IMR-90 (cell line): ENCODE results near the gene CENPT. TPM values are rescaled to one million over a fixed set of nuclear protein-coding genes. Genes with fewer than 3 reads are reported as not detected.

Source experiments
- ATAC-seq: fragments of 200-7000 bp; cut with Tn5 transposase; 2 replicates; pipeline ENCODE4 v1.9.1; 2020; ENCODE audit warnings: low read depth, mild to moderate bottlenecking, moderate library complexity
- BruUV-seq: library from RNA; stranded (reverse); fragments of 400-500 nt; replicated peaks from 2 replicates; lab custom pipeline; 2021; lab: Mats Ljungman, UMichigan
- CTCF ChIA-PET: fragments of 300-600 bp; formaldehyde crosslinking; extraction: SDS; loops from one replicate; lab custom pipeline; 2021; ENCODE audit warnings: antibody characterized with exemption; lab: Yijun Ruan, JAX
- POLR2A ChIA-PET: fragments of 300-600 bp; sonication (Branson Sonifier 250); formaldehyde crosslinking; loops from one replicate; lab custom pipeline; 2022; ENCODE audit warnings: antibody characterized with exemption; ENCODE audit not compliant: unreplicated experiment; lab: Charles Lee
- DNase-seq: peaks from one replicate; pipeline ENCODE4 v3.0.0; 2013
- H2AFZ ChIP-seq: replicated peaks from 2 replicates; pipeline ENCODE3; 2013; ENCODE audit warnings: low read length, mild to moderate bottlenecking; ENCODE audit not compliant: poor library complexity
- H2AK5ac ChIP-seq: 2 replicates; pipeline ENCODE4 v1.6.1; 2013; ENCODE audit warnings: low read depth, low read length, inconsistent platforms
- H2AK9ac ChIP-seq: replicated peaks from 2 replicates; pipeline ENCODE3; 2013; ENCODE audit warnings: mild to moderate bottlenecking, low read depth, low read length, moderate library complexity; ENCODE audit not compliant: poor library complexity
- H2BK120ac ChIP-seq: 2 replicates; pipeline ENCODE4 v1.6.1; 2013; ENCODE audit warnings: low read depth, low read length, inconsistent platforms
- H2BK15ac ChIP-seq: 3 replicates; pipeline ENCODE4 v1.6.1; 2013; ENCODE audit warnings: low read depth, low read length, inconsistent platforms
- H2BK20ac ChIP-seq: 2 replicates; pipeline ENCODE4 v1.6.1; 2013; ENCODE audit warnings: low read depth, mild to moderate bottlenecking, inconsistent platforms, low read length, moderate library complexity
- H2BK5ac ChIP-seq: 2 replicates; pipeline ENCODE4 v1.6.1; 2013; ENCODE audit warnings: mild to moderate bottlenecking, low read depth, low read length, inconsistent platforms; ENCODE audit not compliant: poor library complexity, severe bottlenecking
- H3K14ac ChIP-seq: replicated peaks from 2 replicates; pipeline ENCODE4 v1.6.1; 2013; ENCODE audit warnings: low read depth, low read length, inconsistent platforms
- H3K18ac ChIP-seq: 2 replicates; pipeline ENCODE4 v1.6.1; 2013; ENCODE audit warnings: low read depth, low read length, control low read depth
- H3K23ac ChIP-seq: 2 replicates; pipeline ENCODE4 v1.6.1; 2013; ENCODE audit warnings: low read depth, low read length, inconsistent platforms
- H3K27ac ChIP-seq: 2 replicates; pipeline ENCODE4 v1.5.1; 2013; ENCODE audit warnings: mild to moderate bottlenecking, control low read depth, low read length; ENCODE audit not compliant: insufficient read depth
- H3K27me3 ChIP-seq: 2 replicates; pipeline ENCODE4 v1.6.1; 2013; ENCODE audit warnings: low read length; ENCODE audit not compliant: control insufficient read depth, insufficient read depth
- H3K36me3 ChIP-seq: 2 replicates; pipeline ENCODE4 v1.6.1; 2013; ENCODE audit warnings: low read length, mixed read lengths; ENCODE audit not compliant: control insufficient read depth, insufficient read depth
- H3K4ac ChIP-seq: 2 replicates; pipeline ENCODE4 v1.6.1; 2013; ENCODE audit warnings: low read depth, low read length, inconsistent platforms
- H3K4me1 ChIP-seq: 2 replicates; pipeline ENCODE4 v1.6.1; 2013; ENCODE audit warnings: low read length, mixed read lengths; ENCODE audit not compliant: control insufficient read depth, insufficient read depth
- H3K4me2 ChIP-seq: 2 replicates; pipeline ENCODE4 v1.6.1; 2013; ENCODE audit warnings: low read depth, mild to moderate bottlenecking, control low read depth, low read length, moderate library complexity
- H3K4me3 ChIP-seq: 2 replicates; pipeline ENCODE4 v1.5.1; 2013; ENCODE audit warnings: low read depth, mild to moderate bottlenecking, control low read depth, low read length, moderate library complexity; ENCODE audit not compliant: insufficient read depth
- H3K56ac ChIP-seq: 2 replicates; pipeline ENCODE4 v1.6.1; 2013; ENCODE audit warnings: low read length, inconsistent platforms; ENCODE audit not compliant: insufficient read depth; ENCODE audit errors: extremely low read depth
- H3K79me1 ChIP-seq, 2 experiments: 2 replicates each; pipeline ENCODE4 v1.6.1; 2013; ENCODE audit warnings: low read length in 2 of 2, inconsistent platforms in 1 of 2, low read depth in 1 of 2
- H3K9ac ChIP-seq: 2 replicates; pipeline ENCODE4 v1.6.1; 2013; ENCODE audit warnings: low read depth, low read length, control low read depth
- H3K9me1 ChIP-seq: 2 replicates; pipeline ENCODE4 v1.6.1; 2013; ENCODE audit warnings: low read length, inconsistent platforms; ENCODE audit not compliant: insufficient read depth
- H3K9me3 ChIP-seq: 2 replicates; pipeline ENCODE4 v1.6.1; 2013; ENCODE audit warnings: low read length; ENCODE audit not compliant: control insufficient read depth, insufficient read depth
- H4K20me1 ChIP-seq: 2 replicates; pipeline ENCODE4 v1.6.1; 2013; ENCODE audit warnings: low read length, inconsistent platforms; ENCODE audit not compliant: insufficient read depth
- H4K5ac ChIP-seq: 2 replicates; pipeline ENCODE4 v1.6.1; 2013; ENCODE audit warnings: mild to moderate bottlenecking, low read depth, low read length, control low read depth
- H4K8ac ChIP-seq, 2 experiments: 2 replicates each; pipeline ENCODE4 v1.6.1; 2013; ENCODE audit warnings: low read depth in 2 of 2, low read length in 2 of 2, control low read depth in 1 of 2, inconsistent platforms in 1 of 2
- H4K91ac ChIP-seq: 2 replicates; pipeline ENCODE4 v1.6.1; 2013; ENCODE audit warnings: low read depth, low read length, inconsistent platforms; ENCODE audit not compliant: insufficient read depth
- BHLHE40 ChIP-seq: fragments of 150-350 bp; IDR thresholded peaks from 2 replicates; pipeline ENCODE4 v1.6.1; 2016; ENCODE audit warnings: mild to moderate bottlenecking, low read depth, low read length
- CEBPB ChIP-seq: IDR thresholded peaks from 2 replicates; pipeline ENCODE4 v1.6.1; 2012; ENCODE audit warnings: low read depth, low read length, improper control_type of control experiment
- CHD1 ChIP-seq: IDR thresholded peaks from 2 replicates; pipeline ENCODE4 v1.6.1; 2012; ENCODE audit warnings: low read depth, low read length, improper control_type of control experiment
- CTCF ChIP-seq: conservative IDR thresholded peaks from 2 replicates; pipeline ENCODE4 v1.5.1; 2012; ENCODE audit warnings: mild to moderate bottlenecking, low read depth, low read length, improper control_type of control experiment
- ELK1 ChIP-seq: fragments of 150-350 bp; IDR thresholded peaks from 2 replicates; pipeline ENCODE4 v1.6.1; 2016; ENCODE audit warnings: low read depth, mild to moderate bottlenecking, low read length, moderate library complexity, borderline replicate concordance
- FOS ChIP-seq: fragments of 150-350 bp; IDR thresholded peaks from 2 replicates; pipeline ENCODE4 v1.6.1; 2016; ENCODE audit warnings: low read depth, low read length
- MAFK ChIP-seq: IDR thresholded peaks from 2 replicates; pipeline ENCODE4 v1.6.1; 2012; ENCODE audit warnings: low read depth, low read length, improper control_type of control experiment
- MAZ ChIP-seq: IDR thresholded peaks from 2 replicates; pipeline ENCODE4 v1.6.1; 2012; ENCODE audit warnings: low read depth, mild to moderate bottlenecking, low read length, improper control_type of control experiment, moderate library complexity, borderline replicate concordance
- MXI1 ChIP-seq: IDR thresholded peaks from 2 replicates; pipeline ENCODE4 v1.6.1; 2012; ENCODE audit warnings: low read depth, mild to moderate bottlenecking, low read length, moderate library complexity, borderline replicate concordance
- NFE2L2 ChIP-seq: fragments of 150-350 bp; IDR thresholded peaks from 2 replicates; pipeline ENCODE4 v1.6.1; 2016; ENCODE audit warnings: low read depth, mild to moderate bottlenecking, low read length
- POLR2A ChIP-seq: IDR thresholded peaks from 2 replicates; pipeline ENCODE4 v1.6.1; 2012; ENCODE audit warnings: mild to moderate bottlenecking, low read depth, low read length
- RAD21 ChIP-seq: IDR thresholded peaks from 2 replicates; pipeline ENCODE4 v1.6.1; 2012; ENCODE audit warnings: low read length, improper control_type of control experiment
- RCOR1 ChIP-seq: IDR thresholded peaks from 2 replicates; pipeline ENCODE4 v1.6.1; 2012; ENCODE audit warnings: mild to moderate bottlenecking, low read length, improper control_type of control experiment; ENCODE audit not compliant: insufficient replicate concordance
- RFX5 ChIP-seq: IDR thresholded peaks from 2 replicates; pipeline ENCODE4 v1.8.0; 2012; ENCODE audit warnings: low read depth, mild to moderate bottlenecking, low read length, moderate library complexity
- SMC3 ChIP-seq: fragments of 150-350 bp; IDR thresholded peaks from 2 replicates; pipeline ENCODE4 v1.6.1; 2016; ENCODE audit warnings: low read depth, mild to moderate bottlenecking, antibody characterized with exemption, low read length, moderate library complexity
- USF2 ChIP-seq: fragments of 150-350 bp; IDR thresholded peaks from 2 replicates; pipeline ENCODE4 v1.6.1; 2017; ENCODE audit warnings: mild to moderate bottlenecking, antibody characterized with exemption, low read length, low read depth
- WGBS, 2 experiments: methylation state at CpG; one replicate each; pipeline versions ENCODE4 v1.1.5 to v1.1.7; 2013; ENCODE audit warnings: missing lambda C conversion rate in 2 of 2; ENCODE audit not compliant: insufficient read length in 1 of 2; ENCODE audit errors: extremely low coverage in 2 of 2; 5-methylcytosine and 5-hydroxymethylcytosine counted together
- dilution Hi-C: fragments of 300-500 bp; cut with HindIII; formaldehyde crosslinking; loops from one replicate; pipeline ENCODE4 v1.14.3; 2018; ENCODE audit warnings: low sequenced_read_pairs; ENCODE audit not compliant: unreplicated experiment
- in situ Hi-C: fragments of 300-500 bp; cut with MboI; formaldehyde crosslinking; loops from 3 replicates; pipeline ENCODE4 v1.14.3; 2019; ENCODE audit warnings: low sequenced_read_pairs, inconsistent platforms, mixed read lengths
- intact Hi-C: fragments of 100-400 bp; cut with micrococcal nuclease; formaldehyde crosslinking; loops from 2 replicates; pipeline ENCODE4 v1.10.0; 2022
- polyA plus RNA-seq, 3 experiments: library from polyadenylated mRNA; depleted of rRNA; stranded (reverse); fragments of >200 nt; gene quantifications; 2 replicates each; pipeline ENCODE4 v1.2.3, GENCODE V29; 2012; ENCODE audit warnings: low replicate concordance in 1 of 3
- total RNA-seq: library from RNA; depleted of rRNA; stranded (reverse); fragments of >200 nt; gene quantifications from 2 replicates; pipeline ENCODE4 v1.2.3, GENCODE V29; 2012

The CENPT gene
- total and polyA plus RNA-seq, 2 of the 4 experiments (the other 2 are of a cell fraction): 33.3 to 83.1 TPM

DNA sequence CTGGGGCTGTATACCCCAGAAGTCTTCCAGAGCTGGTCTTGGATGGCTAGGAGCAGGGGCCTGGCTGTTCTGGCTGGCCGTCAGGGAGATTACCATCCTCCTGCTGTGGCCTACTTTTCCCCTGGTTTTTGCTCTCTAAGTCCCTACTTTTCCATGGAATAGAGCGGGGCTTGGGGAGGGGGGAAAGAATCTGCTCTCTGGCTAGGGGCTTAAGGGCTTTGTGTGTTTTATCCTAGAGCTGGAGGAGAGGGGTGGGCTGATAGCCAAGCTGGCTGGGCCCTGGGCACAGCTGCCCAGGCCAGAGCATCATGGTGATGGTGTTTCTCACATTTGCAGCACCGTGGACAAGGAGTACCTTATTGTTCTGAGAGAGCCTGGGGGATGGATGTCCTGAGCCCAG is 40.8 kb upstream of the CENPT start:
- Histone ChIP-seq H3K27me3 (no peaks in the 10 kb centered on the region), H3K36me3 (peaks cover 10% of the 10 kb centered on the region), H3K18ac (no peak overlapping the region), H3K9ac (no peak overlapping the region), H2BK5ac (no peak overlapping the region), H3K4me2 (no peak overlapping the region), H3K79me1 (peaks cover 0 to 6% of the 10 kb centered on the region in 2 experiments; a peak in 3 of 4 replicates), H3K23ac (no peak overlapping the region), H3K27ac (no peak overlapping the region), H2BK120ac (no peak overlapping the region), H2AK9ac (no peak overlapping the region), H3K9me3 (no peaks in the 10 kb centered on the region), H3K9me1 (no peaks in the 10 kb centered on the region), H4K5ac (no peak overlapping the region), H3K56ac (no peak overlapping the region), H4K91ac (no peak overlapping the region), H3K4ac (no peak overlapping the region), H2AK5ac (no peak overlapping the region), H3K4me3 (no peak overlapping the region), H3K14ac (no peak overlapping the region), H4K8ac (no peak overlapping the region), H2AFZ (no peak overlapping the region), H2BK15ac (no peak overlapping the region), H4K20me1 (peaks cover 19% of the 10 kb centered on the region), H2BK20ac (no peak overlapping the region), H3K4me1 (peaks cover 4% of the 10 kb centered on the region; the same call in 1 of the 2 replicates)
- no peak for TF ChIP-seq FOS
- TF ChIP-seq MAZ: no peak
- no peak for TF ChIP-seq NFE2L2
- no peak for TF ChIP-seq CEBPB
- TF ChIP-seq ELK1: no peak
- TF ChIP-seq POLR2A: no peak
- TF ChIP-seq MAFK: no peak
- TF ChIP-seq BHLHE40: no peak
- no peak for TF ChIP-seq CTCF
- no peak for TF ChIP-seq SMC3
- TF ChIP-seq RAD21: no peak
- no peak for TF ChIP-seq USF2
- TF ChIP-seq CHD1: no peak
- no peak for TF ChIP-seq RFX5
- no peak for TF ChIP-seq MXI1
- no peak for TF ChIP-seq RCOR1
- DNase-seq: no peak
- dilution Hi-C loops (no loop called here), in situ Hi-C loops (no loop called here), intact Hi-C loops (no loop called here)
- POLR2A ChIA-PET: interaction anchor here (0.6 kb wide), 1 partner anchor 9 kb away, joined by 5 read pairs; no protein-coding TSS in a partner anchor
- CTCF ChIA-PET: no interaction called here
- ATAC-seq: no peak
- no CpG with 5 or more reads among the region's 3 CpGs for WGBS, 2 experiments
- no TSS peak for BruUV-seq
